Measurements from ENCODE around the gene LSM14A. TPM values are rescaled to one million over a fixed set of nuclear protein-coding genes. Genes with fewer than 3 reads are reported as not detected.

Gene LSM14A
- total and polyA plus RNA-seq, 2 of the 13 experiments (the other 11 are each of a cell fraction or from before 2014, with no cell fraction given), result 77.0 to 83.6 TPM

DNA sequence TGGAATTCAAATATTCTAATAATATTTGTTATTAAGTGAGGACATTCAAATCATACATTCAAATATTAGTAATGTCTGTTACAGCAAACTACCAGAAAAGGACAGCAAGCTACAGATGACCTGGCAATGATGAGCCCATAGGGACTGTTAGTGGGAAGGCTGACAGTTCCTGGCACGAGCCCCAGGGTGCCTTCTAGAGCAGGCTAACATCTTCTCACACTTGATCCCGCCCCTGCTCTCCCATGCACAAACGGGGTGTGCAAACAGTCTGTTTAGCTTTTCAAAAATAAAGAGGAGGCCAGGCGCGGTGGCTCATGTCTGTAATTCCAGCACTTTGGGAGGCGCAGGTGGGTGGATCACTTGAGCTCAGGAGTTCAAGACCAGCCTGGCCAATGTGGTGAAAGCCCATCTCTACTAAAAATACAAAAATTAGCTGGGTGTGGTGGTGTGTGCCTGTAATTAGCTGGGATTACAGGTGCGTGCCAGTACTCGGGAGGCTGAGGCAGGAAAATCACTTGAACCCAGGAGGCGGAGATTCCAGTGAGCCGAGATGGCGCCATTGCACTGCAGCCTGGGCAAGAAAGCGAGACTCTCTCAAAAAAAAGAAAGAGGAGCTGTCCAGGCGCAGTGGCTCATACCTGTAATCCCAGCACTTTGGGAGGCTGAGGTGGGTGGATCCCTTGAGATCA, 72.5 kb downstream of the LSM14A start:
- 65% methylated on average over 13 of the region's 13 CpGs for WGBS (ENCODE audit: low lambda C conversion rate)
- BruUV-seq (replicated peaks), result no TSS peak
- intact Hi-C loops (cut with micrococcal nuclease; ENCODE audit: unreplicated experiment), result no loop called here
- H3K36me3 ChIP-seq (replicated peaks in 1 of 2; ENCODE audit: control insufficient read depth in 1 of 2, insufficient read depth in 2 of 2, low read length in 2 of 2), result no peaks in the 10 kb centered on the region
- no peaks in the 10 kb centered on the region for H4K20me1 ChIP-seq (ENCODE audit: insufficient read depth, low read length)
- ChIA-PET POLR2A (no interaction called here), CTCF (ENCODE audit: low intra/inter-chr PET ratio, low total read pairs) (no interaction called here)
- peak; percentile 22 for DNase-seq (ENCODE audit: low spot score)
- H3K27me3 ChIP-seq (ENCODE audit: control insufficient read depth in 1 of 2, insufficient read depth in 2 of 2, low read length in 2 of 2), result no peaks in the 10 kb centered on the region
- no peak for FAIRE-seq
- no peak overlapping the region for H3K9ac ChIP-seq (ENCODE audit: insufficient read depth, low read depth, low read length)
- H3K4me1 ChIP-seq (ENCODE audit: insufficient read depth, low read length), result peaks cover 13% of the 10 kb centered on the region
- ATAC-seq, result peak; percentile 46
- H2AFZ ChIP-seq (ENCODE audit: low read length), result no peak overlapping the region
- H3K27ac ChIP-seq (ENCODE audit: extremely low read length, insufficient read depth, low read length), result no peak overlapping the region
- no peaks in the 10 kb centered on the region for H3K79me2 ChIP-seq (ENCODE audit: insufficient read depth, low read length)
- in situ Hi-C loops (cut with HindIII; ENCODE audit: extremely low pct_ligation_motif_present, low pct_unique_long_range_greater_than_20kb), result loop anchor here (5.0 kb wide), 1 partner anchor 98 kb away; no protein-coding TSS in a partner anchor
- H3K4me3 ChIP-seq (replicated peaks in 1 of 3; ENCODE audit: insufficient read depth in 1 of 3, low read depth in 2 of 3, low read length in 3 of 3), result no peak overlapping the region
- no peaks in the 10 kb centered on the region for H3K9me3 ChIP-seq (ENCODE audit: low read length)
- TF ChIP-seq ZNF253 (CRISPR knock-in tag; IDR thresholded peaks at IDR 0.05; ENCODE audit: borderline replicate concordance) (no peak), SAFB2 (CRISPR knock-in tag; IDR thresholded peaks at IDR 0.05; ENCODE audit: borderline replicate concordance, low read depth) (no peak), ZSCAN25 (CRISPR knock-in tag; IDR thresholded peaks at IDR 0.05) (no peak), ZNF12 (CRISPR knock-in tag; IDR thresholded peaks at IDR 0.05) (no peak), NFE2L1 (CRISPR knock-in tag; IDR thresholded peaks at IDR 0.05; ENCODE audit: borderline replicate concordance) (no peak), SP2 (CRISPR knock-in tag; IDR thresholded peaks at IDR 0.05) (no peak)
- TF ChIP-seq, protein P1, sequence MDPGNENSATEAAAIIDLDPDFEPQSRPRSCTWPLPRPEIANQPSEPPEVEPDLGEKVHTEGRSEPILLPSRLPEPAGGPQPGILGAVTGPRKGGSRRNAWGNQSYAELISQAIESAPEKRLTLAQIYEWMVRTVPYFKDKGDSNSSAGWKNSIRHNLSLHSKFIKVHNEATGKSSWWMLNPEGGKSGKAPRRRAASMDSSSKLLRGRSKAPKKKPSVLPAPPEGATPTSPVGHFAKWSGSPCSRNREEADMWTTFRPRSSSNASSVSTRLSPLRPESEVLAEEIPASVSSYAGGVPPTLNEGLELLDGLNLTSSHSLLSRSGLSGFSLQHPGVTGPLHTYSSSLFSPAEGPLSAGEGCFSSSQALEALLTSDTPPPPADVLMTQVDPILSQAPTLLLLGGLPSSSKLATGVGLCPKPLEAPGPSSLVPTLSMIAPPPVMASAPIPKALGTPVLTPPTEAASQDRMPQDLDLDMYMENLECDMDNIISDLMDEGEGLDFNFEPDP (CRISPR knock-in tag; conservative IDR thresholded peaks at IDR 0.05), result no peak
- H3K4me2 ChIP-seq (ENCODE audit: low read depth, low read length), result no peak overlapping the region

DNA sequence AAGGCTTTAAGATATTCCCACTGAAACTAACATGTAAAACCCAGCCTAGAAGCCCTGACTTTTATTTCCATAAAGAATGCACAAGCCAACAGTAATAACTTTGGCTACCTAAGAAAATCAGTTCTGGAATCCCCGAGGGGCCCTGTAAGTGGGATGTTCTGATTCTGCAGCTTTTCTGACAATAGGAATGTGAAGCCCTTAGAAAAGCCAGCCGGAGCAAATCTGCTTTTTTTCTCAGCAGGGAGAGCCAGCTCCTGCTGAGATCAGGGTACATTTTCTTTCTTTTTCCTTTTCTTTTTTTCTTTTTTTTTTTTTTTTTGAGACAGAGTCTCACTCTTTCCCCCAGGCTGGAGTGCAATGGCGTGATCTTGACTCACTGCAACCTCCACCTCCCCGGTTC, 74.0 kb downstream of the LSM14A start:
- CTCF ChIA-PET (ENCODE audit: low intra/inter-chr PET ratio, low total read pairs), result no interaction called here
- no peaks in the 10 kb centered on the region for H3K79me2 ChIP-seq (ENCODE audit: insufficient read depth, low read length)
- H3K27ac ChIP-seq (ENCODE audit: extremely low read length, insufficient read depth, low read length), result no peak overlapping the region
- no peak overlapping the region for H2AFZ ChIP-seq (ENCODE audit: low read length)
- H3K36me3 ChIP-seq (replicated peaks in 1 of 2; ENCODE audit: control insufficient read depth in 1 of 2, insufficient read depth in 2 of 2, low read length in 2 of 2), result no peaks in the 10 kb centered on the region
- H4K20me1 ChIP-seq (ENCODE audit: insufficient read depth, low read length), result no peaks in the 10 kb centered on the region
- H3K4me1 ChIP-seq (ENCODE audit: insufficient read depth, low read length), result peaks cover 22% of the 10 kb centered on the region
- POLR2A ChIA-PET, result no interaction called here
- WGBS (ENCODE audit: low lambda C conversion rate), result 35% methylated on average over 4 of the region's 4 CpGs
- no peaks in the 10 kb centered on the region for H3K9me3 ChIP-seq (ENCODE audit: low read length)
- H3K4me3 ChIP-seq (replicated peaks in 1 of 3; ENCODE audit: insufficient read depth in 1 of 3, low read depth in 2 of 3, low read length in 3 of 3), result no peak overlapping the region
- no peak overlapping the region for H3K4me2 ChIP-seq (ENCODE audit: low read depth, low read length)
- no peak for FAIRE-seq
- BruUV-seq (replicated peaks), result no TSS peak
- in situ Hi-C loops (cut with HindIII; ENCODE audit: extremely low pct_ligation_motif_present, low pct_unique_long_range_greater_than_20kb), result no loop called here
- no peak overlapping the region for H3K9ac ChIP-seq (ENCODE audit: insufficient read depth, low read depth, low read length)
- no peak for ATAC-seq
- intact Hi-C loops (cut with micrococcal nuclease; ENCODE audit: unreplicated experiment), result no loop called here
- DNase-seq (ENCODE audit: low spot score), result no peak
- no peaks in the 10 kb centered on the region for H3K27me3 ChIP-seq (ENCODE audit: control insufficient read depth in 1 of 2, insufficient read depth in 2 of 2, low read length in 2 of 2)
- TF ChIP-seq, protein P2, sequence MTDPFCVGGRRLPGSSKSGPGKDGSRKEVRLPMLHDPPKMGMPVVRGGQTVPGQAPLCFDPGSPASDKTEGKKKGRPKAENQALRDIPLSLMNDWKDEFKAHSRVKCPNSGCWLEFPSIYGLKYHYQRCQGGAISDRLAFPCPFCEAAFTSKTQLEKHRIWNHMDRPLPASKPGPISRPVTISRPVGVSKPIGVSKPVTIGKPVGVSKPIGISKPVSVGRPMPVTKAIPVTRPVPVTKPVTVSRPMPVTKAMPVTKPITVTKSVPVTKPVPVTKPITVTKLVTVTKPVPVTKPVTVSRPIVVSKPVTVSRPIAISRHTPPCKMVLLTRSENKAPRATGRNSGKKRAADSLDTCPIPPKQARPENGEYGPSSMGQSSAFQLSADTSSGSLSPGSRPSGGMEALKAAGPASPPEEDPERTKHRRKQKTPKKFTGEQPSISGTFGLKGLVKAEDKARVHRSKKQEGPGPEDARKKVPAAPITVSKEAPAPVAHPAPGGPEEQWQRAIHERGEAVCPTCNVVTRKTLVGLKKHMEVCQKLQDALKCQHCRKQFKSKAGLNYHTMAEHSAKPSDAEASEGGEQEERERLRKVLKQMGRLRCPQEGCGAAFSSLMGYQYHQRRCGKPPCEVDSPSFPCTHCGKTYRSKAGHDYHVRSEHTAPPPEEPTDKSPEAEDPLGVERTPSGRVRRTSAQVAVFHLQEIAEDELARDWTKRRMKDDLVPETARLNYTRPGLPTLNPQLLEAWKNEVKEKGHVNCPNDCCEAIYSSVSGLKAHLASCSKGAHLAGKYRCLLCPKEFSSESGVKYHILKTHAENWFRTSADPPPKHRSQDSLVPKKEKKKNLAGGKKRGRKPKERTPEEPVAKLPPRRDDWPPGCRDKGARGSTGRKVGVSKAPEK (CRISPR knock-in tag; IDR thresholded peaks at IDR 0.05; ENCODE audit: borderline replicate concordance), result no peak
- TF ChIP-seq ZBTB7A (CRISPR knock-in tag; IDR thresholded peaks at IDR 0.05), result no peak
- TF ChIP-seq ZNF230 (CRISPR knock-in tag; IDR thresholded peaks at IDR 0.05), result no peak
- TF ChIP-seq ZFP90 (CRISPR knock-in tag; IDR thresholded peaks at IDR 0.05; ENCODE audit: borderline replicate concordance), result no peak
- no peak for TF ChIP-seq MYNN (CRISPR knock-in tag; IDR thresholded peaks at IDR 0.05; ENCODE audit: low read depth)
- TF ChIP-seq NR2F2 (IDR thresholded peaks at IDR 0.05; ENCODE audit: borderline replicate concordance, low read depth), result no peak
- TF ChIP-seq GPN1 (CRISPR knock-in tag; IDR thresholded peaks at IDR 0.05; ENCODE audit: borderline replicate concordance), result no peak
- no peak for TF ChIP-seq NFYB (CRISPR knock-in tag; IDR thresholded peaks at IDR 0.05)
